ENCODE measurements around the gene NAT8L.

- TF ChIP-seq POLR2AphosphoS5 (IDR thresholded peaks at IDR 0.05): no peak
- TF ChIP-seq, protein P1, sequence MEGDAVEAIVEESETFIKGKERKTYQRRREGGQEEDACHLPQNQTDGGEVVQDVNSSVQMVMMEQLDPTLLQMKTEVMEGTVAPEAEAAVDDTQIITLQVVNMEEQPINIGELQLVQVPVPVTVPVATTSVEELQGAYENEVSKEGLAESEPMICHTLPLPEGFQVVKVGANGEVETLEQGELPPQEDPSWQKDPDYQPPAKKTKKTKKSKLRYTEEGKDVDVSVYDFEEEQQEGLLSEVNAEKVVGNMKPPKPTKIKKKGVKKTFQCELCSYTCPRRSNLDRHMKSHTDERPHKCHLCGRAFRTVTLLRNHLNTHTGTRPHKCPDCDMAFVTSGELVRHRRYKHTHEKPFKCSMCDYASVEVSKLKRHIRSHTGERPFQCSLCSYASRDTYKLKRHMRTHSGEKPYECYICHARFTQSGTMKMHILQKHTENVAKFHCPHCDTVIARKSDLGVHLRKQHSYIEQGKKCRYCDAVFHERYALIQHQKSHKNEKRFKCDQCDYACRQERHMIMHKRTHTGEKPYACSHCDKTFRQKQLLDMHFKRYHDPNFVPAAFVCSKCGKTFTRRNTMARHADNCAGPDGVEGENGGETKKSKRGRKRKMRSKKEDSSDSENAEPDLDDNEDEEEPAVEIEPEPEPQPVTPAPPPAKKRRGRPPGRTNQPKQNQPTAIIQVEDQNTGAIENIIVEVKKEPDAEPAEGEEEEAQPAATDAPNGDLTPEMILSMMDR (IDR thresholded peaks at IDR 0.05): no peak
These were observed 14.1 kb downstream of the NAT8L start for GRCh38 chr4:2072971-2073807.
